Stimulated activated CD4-positive, alpha-beta T cell treated with anti-CD3 and anti-CD28 coated beads, Interleukin-4, amount 100 ng/mL, for 1 hour (primary cell): ENCODE measurements around the gene FOXO3B.
"Not testable (repeated sequence)": the region's sequence is repeated elsewhere in the genome, so short reads cannot be mapped to it uniquely, and the experiment has no call there.

Experiments used
- DNase-seq: peaks from one replicate; pipeline ENCODE4 v3.0.0-alpha.2; 2020

FOXO3B gene

GRCh38 chr17:18681767-18682571 lies at the start of gene FOXO3B:
Gene FOXO3B (minus strand): TSS chr17:18682314. CDS start chr17:18681651, 663 bp downstream.
- peak; percentile 62 for DNase-seq

DNA sequence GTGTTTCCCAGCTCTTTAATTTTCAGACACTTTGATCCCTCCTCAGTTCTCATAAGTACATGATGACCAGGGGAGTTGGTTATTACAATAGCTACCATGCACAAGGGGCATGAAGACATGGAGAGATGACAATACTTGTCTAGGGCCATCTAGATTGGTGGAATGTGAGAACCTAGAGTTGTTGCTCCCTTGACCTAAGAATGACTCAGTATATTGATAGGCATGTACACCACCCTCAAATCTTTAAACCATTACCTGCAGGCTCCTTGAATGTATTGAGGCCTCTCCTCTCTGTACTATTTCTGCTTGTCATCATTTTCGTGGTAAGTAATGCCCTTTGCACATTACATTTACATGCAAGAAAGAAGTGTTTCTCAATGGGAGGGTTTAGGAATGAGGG lies 41.4 kb upstream of the FOXO3B start:
- DNase-seq, result not testable (repeated sequence)

- not testable (repeated sequence) for DNase-seq
These were observed 40.5 kb upstream of the FOXO3B start for GRCh38 chr17:18722612-18723011.

GRCh38 chr17:18721775-18722547 lies 39.8 kb upstream of the FOXO3B start:
- DNase-seq, result not testable (repeated sequence)

- DNase-seq, result not testable (repeated sequence)
These were observed 37.5 kb upstream of the FOXO3B start for GRCh38 chr17:18719428-18720110.

GRCh38 chr17:18718643-18719427 lies 36.7 kb upstream of the FOXO3B start:
- DNase-seq, result not testable (repeated sequence)

DNA sequence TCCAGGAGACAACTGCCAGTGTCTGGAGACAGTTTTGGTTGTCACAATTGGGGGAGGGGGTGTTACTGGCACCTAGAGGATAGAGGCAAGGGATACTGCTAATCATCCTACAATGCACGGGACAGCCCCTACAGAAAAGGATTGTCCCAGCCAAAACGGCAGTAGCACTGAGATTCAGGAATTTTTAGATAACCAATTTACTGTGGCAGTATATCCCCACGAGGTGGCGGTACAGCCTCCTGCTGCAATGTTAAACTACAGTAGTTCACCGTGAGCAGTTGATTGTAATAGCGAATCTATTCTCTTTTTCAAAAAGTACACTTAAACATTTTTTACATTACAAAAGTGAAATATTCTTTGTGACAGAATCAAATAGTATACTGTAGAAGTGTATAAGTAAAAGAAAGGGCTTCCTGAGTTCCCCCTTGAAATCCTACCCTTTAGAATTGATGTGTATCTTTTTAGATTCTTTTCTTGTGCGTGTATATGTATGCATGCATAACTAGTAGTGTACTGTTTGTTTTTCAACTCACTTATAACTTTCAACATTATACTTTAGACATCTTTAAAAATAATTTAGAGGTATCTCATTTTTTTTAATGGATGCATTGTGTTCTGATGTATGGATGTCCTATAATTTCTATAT lies 30.4 kb upstream of the FOXO3B start:
- peak; percentile 66 for DNase-seq

DNA sequence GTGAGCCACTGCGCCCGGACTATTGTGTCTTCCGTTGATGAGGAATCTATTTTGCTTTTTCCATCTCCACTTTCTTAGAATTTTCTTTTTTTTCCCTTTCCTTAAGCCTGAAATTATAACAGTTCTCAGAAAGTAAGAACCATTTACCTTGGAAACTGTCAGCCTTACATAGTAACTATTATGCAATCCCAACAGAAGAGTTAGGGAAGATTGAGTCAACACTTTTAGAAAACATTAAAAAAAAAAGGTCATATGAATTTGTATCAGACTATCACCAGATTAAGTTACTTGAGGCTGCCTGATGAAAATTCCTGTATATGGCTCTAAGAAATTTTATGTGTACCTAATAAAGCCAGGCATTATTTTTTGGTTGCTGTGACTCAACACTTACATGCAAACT lies 26.1 kb upstream of the FOXO3B start:
- DNase-seq, result not testable (repeated sequence)

GRCh38 chr17:18705955-18706354 lies 23.8 kb upstream of the FOXO3B start:
- not testable (repeated sequence) for DNase-seq

DNA sequence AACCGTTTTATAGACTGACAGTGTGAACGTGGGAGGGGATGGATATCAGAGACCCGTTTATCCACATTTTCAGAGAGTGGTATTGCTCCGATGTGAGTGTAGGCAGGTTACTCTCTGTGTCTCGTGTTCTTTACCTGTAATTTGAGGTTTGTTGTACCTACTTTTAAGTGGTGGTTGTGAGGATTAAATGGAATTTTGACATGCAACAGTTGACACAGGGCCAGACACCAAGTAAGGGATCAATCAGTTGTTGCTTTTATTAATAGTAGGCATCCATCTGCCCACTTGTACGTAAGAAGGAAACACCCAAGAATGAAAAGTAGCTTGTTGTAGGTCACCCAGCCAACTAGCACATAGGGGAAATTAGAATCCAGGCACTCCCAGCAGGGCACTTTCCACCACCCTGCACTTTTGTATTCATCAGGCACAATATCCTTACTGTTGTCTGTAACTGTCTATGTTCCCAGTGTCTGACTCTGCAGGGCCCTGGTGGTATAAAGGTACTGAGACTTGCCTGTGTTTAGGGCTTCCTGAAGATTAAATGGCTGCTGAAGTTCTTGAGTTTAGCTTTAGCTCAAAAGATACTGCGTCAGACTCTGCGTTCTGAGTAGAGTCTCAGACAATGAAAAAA lies 16.5 kb upstream of the FOXO3B start:
- not testable (repeated sequence) for DNase-seq

GRCh38 chr17:18695143-18695542 lies 13.0 kb upstream of the FOXO3B start:
- DNase-seq, result not testable (repeated sequence)

DNA sequence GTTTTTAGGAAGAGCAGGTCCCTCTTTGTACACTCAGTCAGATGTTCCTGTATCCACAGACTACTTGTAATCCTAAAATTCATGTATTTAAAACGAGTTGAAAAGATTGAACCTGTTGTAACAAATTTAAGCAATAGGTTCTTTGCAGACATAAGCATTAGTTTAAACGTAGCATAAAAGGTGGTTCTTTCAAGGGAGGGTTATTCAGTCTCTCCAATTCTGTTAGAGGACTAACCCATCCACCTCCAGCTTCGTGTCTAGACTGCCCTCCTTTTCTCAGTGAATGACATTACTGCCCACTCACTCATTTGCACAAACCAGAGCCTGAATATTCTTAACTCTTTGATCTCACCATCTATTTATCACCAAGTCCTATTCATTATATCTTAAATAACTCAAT lies 554 bp upstream of the FOXO3B start:
- DNase-seq, result not testable (repeated sequence)

GRCh38 chr17:18677381-18677780 lies 4.7 kb downstream of the FOXO3B start:
- not testable (repeated sequence) for DNase-seq

DNA sequence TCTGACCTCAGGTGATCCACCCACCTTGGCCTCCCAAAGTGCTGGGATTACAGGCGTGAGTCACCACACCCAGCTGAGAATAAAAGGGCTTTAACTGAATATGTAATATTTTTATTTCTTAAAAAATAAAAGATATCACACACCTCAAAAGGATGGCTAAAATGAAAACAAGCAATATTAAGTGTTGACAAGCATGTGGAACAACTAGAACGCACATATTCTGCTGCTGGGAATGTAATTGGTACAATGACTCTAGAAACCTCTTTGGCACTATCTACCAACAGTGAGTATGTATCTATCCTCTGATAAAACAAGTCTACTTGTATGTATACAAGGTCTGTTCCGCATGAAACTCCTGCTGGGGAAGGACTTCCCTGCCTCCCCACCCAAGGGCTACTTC lies 5.2 kb downstream of the FOXO3B start:
- DNase-seq, result not testable (repeated sequence)

DNA sequence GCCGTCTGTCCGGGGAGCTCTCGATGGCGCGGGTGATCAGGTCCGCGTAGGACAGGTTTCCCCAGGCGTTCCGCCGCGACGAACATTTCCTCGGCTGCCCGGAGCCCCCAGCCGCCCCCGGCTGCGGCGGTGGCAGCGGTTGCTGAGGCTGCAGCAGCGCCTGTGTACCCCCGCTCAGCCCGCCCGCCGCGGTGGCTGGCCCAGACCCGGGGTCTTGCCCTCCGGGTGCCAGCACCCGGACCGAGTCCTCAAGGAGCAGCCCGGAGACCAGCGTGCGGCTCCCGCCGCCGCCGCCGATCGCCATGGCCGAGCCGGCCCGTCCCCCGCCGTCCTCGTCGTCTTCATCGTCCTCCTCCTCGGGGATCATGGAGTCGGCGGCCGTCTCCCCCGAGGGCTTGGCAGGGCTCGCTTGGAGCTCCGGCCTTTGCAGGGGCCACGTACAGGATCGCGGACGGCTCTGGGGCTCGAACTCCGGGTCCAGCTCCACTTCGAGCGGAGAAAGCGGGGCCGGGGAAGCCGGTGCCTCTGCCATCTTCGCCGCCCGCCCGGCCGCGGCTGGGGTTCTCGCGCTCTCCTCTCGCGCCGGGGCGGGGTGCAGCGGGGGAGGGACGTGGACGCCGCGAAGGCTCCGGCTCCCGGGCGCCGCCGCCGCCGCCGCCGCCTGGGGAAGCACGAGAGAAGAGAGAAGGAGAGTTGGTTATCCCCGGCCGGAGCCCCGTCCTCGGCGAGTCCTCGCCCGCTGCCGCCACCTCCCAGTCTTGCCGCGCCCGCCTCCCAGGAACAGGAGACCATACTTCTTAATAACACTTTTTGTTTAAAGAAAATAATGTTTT lies 9.5 kb downstream of the FOXO3B start:
- DNase-seq, result not testable (repeated sequence)

- not testable (repeated sequence) for DNase-seq
These were observed 13.5 kb downstream of the FOXO3B start for GRCh38 chr17:18668625-18669024.

- not testable (repeated sequence) for DNase-seq
These were observed 14.6 kb downstream of the FOXO3B start for GRCh38 chr17:18667535-18667934.

- DNase-seq, result not testable (repeated sequence)
These were observed 15.8 kb downstream of the FOXO3B start for GRCh38 chr17:18666326-18666725.

GRCh38 chr17:18661924-18662624 lies 20.0 kb downstream of the FOXO3B start:
- DNase-seq, result not testable (repeated sequence)

DNA sequence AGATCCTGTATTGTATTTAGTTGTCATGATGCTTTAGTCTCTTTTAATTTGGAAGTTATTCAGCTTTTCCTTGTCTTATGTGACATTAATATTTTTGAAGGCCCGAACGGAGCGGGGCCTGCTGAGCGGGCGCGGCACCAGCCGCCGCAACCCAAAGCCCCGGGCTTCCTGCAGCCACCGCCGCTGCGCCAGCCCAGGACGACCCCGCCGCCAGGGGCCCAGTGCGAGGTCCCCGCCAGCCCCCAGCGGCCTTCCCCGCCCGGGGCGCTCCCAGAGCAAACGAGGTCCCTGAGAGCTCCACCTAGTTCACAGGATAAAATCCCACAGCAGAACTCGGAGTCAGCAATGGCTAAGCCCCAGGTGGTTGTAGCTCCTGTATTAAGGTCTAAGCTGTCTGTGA lies 32.0 kb downstream of the FOXO3B start:
- DNase-seq, result not testable (repeated sequence)
